HG03439 (cell line): ENCODE data around the gene SRCIN1.

Source experiments
- ATAC-seq: cut with Tn5 transposase; IDR thresholded peaks from one replicate; pipeline ENCODE4 v1.9.1; 2021; ENCODE audit warnings: mild to moderate bottlenecking, moderate library complexity; ENCODE audit not compliant: unreplicated experiment

The SRCIN1 gene

GRCh38 chr17:38564254-38564837 lies 41.4 kb downstream of the SRCIN1 start:
- ATAC-seq, result no peak

DNA sequence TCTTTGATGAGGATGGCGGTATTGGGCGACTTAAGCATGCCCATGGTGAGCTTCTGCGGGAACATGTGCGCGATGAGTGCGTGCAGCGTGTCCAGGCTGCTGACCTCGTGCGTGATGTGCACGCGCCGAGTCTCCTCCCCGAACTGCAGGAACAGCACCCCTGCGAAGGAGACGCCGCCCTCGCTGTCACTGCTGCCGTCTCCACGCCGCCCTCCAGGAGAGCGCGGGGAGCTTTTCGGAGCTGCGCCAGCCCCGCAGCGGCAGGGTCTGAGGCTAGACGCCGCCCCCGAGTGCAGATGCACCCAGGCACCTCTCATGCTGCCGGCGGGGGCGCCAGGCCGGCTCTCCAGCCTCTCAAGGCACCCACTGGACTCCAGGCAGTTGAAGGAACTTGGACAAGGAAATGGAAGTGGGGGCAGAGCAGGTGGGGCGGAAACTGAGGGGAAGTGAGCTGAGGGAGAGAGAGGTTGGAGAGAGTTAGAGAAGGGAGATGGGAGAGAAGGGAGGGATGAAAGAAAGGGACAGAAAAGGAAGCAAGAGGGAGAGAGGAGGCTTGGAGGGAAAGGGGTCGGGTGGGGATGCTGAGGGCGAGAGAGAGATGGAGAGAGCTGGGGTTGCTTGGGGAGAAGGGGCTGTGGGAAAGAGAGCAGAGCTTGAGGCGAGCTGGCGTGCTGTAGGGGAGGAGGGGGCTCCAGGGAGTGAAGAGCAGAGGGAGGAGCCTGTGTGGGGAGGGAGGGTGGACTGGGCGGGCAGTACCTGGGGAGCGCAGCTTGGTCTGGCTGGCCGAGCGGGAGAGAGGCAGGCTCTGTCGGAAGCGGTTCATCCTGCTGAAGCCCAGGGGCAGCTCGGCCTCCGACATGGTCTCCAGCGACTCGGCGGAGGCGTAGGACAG lies 42.1 kb downstream of the SRCIN1 start:
- no peak for ATAC-seq

GRCh38 chr17:38562903-38563302 lies 42.8 kb downstream of the SRCIN1 start:
- no peak for ATAC-seq

DNA sequence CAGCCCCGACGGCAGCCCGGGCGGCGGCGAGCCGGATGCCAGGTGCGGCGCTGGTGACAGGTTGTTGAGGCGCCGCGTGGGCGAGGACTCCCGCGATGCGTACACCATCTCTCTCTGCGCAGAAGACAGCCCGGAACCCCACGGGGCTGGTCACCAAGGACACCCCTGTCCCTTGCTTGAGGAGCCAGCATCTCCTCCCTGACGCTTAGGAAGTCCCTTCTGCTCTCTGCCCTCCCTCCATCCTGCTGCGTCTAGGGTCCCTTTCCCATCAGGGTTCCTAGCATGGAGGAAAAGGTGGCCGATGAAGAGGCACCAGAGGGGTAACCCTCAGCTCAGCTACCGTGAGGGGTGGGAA lies 43.6 kb downstream of the SRCIN1 start:
- ATAC-seq, result no peak

DNA sequence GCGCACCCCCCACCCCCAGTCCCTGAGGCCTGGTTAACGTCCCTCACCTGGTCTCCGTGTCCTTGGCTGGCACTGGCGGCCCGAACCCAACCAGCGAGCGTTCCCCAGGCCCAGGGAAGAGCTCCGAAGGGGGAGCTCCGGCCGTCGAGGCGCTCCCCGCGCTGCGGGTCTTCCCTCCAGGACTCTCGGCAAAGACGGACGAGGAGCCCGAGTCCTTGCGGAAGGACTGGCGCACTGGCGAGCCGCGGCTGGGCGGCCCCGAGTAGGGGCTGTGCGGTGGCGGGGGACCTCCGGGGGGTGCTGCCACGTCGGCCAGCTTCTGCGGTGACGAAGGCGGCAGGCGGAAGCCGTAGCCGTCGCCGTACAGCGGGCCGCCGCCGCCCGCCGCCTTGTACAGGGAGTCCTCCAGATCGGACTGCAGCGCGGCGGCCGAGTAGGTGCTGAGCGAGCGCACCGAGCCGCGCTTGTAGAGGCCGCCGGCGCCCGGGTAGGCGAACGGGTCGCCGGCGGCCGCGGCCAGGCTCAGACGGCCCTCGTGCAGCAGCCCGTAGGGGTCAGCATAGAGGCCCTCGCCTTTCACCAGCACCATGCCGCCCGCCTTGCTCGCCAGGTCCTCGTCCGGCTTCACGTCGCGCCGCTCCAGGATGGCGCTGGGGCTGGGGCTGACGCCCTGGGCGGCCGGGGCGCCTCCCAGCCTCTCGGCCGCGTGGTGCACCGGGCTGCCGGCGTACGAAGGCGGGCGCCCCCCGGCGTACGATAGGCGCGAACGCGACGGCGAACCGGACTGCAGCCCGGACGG lies 44.1 kb downstream of the SRCIN1 start:
- ATAC-seq, result no peak

DNA sequence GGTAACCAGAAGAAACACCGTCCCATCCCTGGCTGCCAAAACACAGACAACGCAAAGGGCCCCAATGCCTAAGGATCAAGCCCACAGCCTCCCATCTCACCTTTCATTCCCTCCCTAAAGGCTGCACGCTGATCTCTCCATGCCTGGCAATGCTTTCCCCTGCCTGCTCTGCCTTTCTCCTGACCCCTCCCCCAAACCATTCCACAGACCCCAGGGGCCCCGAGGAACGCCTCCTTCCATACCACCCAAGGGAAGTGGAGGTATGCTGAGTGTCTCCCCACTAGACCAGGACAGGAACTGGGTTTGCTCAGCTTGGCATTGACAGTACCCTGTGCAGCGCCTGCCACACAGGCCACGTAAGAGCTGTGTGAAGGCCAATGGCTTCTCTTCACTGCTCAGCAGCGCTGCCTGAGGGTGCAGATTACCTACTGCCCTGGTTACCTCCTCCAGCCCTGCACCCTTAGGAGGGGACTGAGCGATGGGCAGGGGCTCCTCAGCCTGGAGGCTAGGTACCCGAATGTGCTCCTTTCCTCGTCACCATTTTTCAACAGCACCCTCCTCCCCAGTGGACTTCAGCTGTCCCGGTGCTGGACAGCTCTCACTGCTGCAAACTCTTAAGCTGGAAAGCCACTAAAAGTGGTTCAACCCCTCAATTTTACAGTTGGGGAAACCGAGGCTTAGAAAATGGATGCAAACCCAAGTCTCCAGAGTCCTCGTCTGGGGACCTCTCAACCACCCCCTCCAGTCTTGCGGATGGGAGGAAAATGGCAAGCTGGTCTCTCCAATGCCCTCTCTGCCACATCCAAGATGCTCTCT lies 45.0 kb downstream of the SRCIN1 start:
- no peak for ATAC-seq

GRCh38 chr17:38559880-38560230 lies 45.9 kb downstream of the SRCIN1 start:
- ATAC-seq, result no peak

- ATAC-seq, result peak; percentile 54
These were observed 46.5 kb downstream of the SRCIN1 start for GRCh38 chr17:38559051-38559879.

- ATAC-seq, result no peak
These were observed 47.1 kb downstream of the SRCIN1 start for GRCh38 chr17:38558728-38559050.

DNA sequence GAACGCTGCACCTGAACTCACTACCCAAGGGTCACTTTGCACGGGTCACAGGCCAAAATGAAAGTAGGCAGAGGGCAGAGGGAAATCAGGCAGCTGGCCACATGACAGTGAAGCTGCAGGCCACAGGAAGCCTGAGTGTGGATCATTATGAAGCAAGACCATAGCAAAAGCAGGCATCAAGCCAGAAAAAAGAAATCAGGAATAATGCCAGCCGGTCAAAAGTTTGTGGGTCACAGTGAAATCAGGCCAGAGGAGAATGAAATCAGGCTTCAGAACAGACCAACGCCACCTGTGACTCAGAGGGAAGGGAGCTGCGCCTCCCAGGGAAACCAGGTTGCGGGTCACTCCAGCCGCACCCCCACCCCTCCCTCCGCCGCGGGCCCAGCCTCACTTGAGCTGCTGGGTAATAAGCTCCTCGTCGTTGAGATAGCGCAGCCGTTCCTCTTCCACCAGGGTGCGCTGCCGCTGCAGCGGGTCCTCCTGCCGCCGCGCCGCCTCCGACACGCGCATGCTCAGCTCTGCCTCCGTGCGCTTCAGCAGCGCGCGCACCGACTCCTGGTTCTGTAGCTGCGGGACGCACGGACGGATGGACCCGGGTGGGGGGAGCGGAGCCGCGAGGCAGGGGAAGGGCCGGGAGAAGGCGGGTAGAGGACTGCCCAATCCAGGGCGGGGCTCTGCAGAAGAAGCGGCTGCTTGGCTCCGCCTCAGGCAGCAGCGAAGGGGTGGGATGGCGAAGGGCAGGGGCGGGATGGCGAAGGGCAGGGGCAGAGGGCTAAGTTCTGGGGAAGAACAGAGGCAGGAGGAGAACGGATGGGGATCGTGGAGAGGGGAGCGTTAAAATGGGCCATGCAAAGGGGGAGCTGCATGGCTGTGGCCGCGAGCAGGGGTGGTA lies 47.7 kb downstream of the SRCIN1 start:
- peak; percentile 82 for ATAC-seq

GRCh38 chr17:38557396-38557795 lies 48.4 kb downstream of the SRCIN1 start:
- no peak for ATAC-seq

DNA sequence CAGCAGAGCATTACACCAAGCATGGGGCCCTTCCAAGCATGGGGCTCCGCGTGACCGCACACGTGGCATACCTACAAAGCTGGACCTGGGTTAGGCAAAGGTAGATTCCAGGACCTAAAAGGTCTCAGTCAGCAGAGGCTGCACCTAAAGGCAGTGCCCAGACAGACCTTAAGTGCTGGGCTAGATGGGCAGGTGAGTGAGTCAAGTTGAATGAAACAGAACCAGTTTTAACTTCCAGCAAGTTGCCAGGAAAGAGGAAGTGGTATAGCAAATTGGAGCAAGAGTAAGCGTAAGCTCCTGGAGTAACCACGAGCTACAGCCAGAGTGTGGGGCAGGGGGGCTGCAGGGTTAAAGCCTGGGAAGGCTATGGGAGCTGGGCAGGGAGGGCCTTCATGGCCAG lies 49.5 kb downstream of the SRCIN1 start:
- ATAC-seq, result no peak

- no peak for ATAC-seq
These were observed 51.1 kb downstream of the SRCIN1 start for GRCh38 chr17:38554430-38555350.

- no peak for ATAC-seq
These were observed 53.4 kb downstream of the SRCIN1 start for GRCh38 chr17:38552343-38552742.

DNA sequence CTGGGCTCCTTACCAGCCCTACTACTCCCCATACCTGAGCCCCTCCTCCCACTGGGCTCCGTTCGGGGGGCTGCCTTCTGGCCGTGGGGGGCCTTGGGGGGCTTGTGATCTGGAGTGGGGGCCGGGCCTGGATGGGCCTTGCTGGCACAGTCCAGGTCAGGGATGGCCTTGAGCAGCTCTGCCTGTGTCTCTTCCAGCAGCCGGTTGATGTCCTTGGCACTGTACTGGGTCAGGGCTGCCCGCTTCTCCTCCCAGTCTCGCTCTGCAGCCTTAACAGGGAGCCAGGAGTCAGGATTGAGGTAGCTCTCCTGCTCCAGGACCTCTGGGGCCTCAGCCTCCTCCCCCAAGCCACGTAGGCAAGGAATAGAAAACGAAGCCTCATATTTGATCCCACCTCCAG lies 54.6 kb downstream of the SRCIN1 start:
- ATAC-seq, result no peak

GRCh38 chr17:38550661-38551060 lies 55.1 kb downstream of the SRCIN1 start:
- ATAC-seq, result no peak

- no peak for ATAC-seq
These were observed 56.5 kb downstream of the SRCIN1 start for GRCh38 chr17:38549285-38549684.

- no peak for ATAC-seq
These were observed 58.3 kb downstream of the SRCIN1 start for GRCh38 chr17:38547444-38547843.
